ENCODE data around the gene PRR23A.

PRR23A gene

GRCh38 chr3:138971766-138972320 is 34.2 kb downstream of the PRR23A start:
- no peak for DNase-seq

GRCh38 chr3:138964923-138965322 is 41.1 kb downstream of the PRR23A start:
- no peak for DNase-seq

DNA sequence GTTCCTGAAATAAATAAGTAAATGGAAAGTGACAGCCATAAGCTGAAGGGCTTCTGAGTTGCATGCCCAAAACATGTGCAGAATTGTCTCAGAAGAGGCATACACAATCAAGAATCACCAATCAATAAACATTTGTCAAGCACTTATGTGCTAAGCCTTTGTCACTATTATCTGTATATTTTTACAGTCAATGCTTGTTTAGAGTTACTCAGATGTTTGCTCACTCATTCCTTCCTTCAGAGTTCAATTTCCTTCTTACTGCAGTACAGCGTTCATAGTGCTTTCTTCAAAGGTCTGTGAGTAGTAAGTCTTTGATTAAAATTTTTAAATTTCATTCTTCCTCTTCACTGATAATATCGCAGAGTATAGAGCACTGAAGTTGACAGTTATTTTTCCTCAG is 41.8 kb downstream of the PRR23A start:
- DNase-seq: no peak

- DNase-seq: peak; percentile 43
These were observed 43.1 kb downstream of the PRR23A start for GRCh38 chr3:138962854-138963560.

- DNase-seq: peak; percentile 60
These were observed 45.6 kb downstream of the PRR23A start for GRCh38 chr3:138960417-138960852.

Measured in activated CD8-positive, alpha-beta memory T cell treated with anti-CD3 and anti-CD28 coated beads for 24 hours (primary cell).